Left kidney (tissue), 2 donors: ENCODE results near the gene PROSER2. TPM values are rescaled to one million over a fixed set of nuclear protein-coding genes. Genes with fewer than 3 reads are reported as not detected.

Experiments used
- DNase-seq: peaks from one replicate; pipeline ENCODE4 v3.0.0-alpha.2; 2013
- polyA plus RNA-seq: library from polyadenylated mRNA; unstranded; fragments of 120-200 nt; gene quantifications from one replicate; pipeline ENCODE4 v1.2.1, GENCODE V29; 2013; ENCODE audit not compliant: insufficient read length

Gene PROSER2
- polyA plus RNA-seq, 1 donor = 4.0 TPM

- DNase-seq = no peak
Observed at GRCh38 chr10:11908536-11908935, 85.4 kb downstream of the PROSER2 start.

DNA sequence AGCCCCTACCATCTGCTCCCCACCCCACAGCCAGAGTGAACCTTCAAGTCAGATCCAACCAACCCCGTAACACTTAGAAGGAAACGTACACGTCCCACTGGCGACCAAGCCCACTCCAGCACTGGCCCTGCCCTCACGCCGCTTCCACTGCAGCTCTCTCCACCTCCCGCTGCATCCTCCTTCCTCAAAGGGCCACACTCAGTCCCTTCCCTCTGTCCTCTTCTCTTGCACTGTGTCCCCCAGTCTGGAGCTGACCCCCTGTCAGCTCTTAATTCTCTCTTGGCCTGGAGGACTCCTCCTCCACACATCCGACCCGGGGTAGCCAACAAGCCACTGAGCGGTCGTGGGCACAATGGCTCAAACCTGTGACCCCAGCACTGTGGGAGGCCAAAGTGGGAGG is 85.8 kb downstream of the PROSER2 start:
- DNase-seq = no peak

- no peak for DNase-seq
Observed at GRCh38 chr10:11909618-11910017, 86.5 kb downstream of the PROSER2 start.

DNA sequence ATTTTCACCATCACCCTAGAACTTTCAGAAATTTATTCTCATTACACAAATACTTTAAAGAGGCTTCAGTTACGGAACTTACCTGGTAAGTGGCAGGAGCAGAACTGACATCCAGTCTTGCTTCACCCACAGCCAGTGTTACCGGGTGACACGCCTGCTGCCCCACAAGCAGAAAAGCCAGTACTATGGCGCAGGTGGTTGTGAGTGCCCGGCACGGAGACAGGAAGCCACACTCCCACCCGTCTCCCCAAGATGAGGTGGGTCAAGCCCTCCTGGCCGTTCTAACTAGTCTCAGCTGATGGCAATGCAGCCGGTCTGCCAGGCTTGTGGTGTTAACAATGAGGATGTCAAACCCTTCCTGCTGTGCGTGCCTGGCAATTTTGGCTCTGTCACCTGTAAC is 86.9 kb downstream of the PROSER2 start:
- DNase-seq = no peak

- DNase-seq = no peak
Observed at GRCh38 chr10:11913079-11913641, 90.0 kb downstream of the PROSER2 start.

DNA sequence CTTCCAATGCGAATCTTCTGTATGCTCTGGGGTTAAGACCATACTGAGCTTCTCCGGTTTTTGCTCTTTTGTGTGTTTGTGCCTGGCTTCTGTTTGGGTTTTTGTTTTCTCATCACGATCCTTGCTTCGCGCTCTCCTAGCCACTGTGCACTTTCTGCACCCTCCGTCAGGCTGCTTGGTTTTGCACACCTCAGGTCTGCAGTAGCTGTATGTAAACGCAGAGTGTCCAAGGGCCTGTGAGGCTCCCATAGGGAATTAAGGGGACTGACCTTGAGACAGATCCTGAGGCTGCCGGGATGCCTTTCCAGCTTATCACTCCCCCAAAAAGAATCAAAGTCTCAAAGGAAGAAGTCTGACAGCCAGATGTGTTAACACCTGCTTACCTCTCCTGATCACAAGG is 95.2 kb downstream of the PROSER2 start:
- DNase-seq = no peak

DNA sequence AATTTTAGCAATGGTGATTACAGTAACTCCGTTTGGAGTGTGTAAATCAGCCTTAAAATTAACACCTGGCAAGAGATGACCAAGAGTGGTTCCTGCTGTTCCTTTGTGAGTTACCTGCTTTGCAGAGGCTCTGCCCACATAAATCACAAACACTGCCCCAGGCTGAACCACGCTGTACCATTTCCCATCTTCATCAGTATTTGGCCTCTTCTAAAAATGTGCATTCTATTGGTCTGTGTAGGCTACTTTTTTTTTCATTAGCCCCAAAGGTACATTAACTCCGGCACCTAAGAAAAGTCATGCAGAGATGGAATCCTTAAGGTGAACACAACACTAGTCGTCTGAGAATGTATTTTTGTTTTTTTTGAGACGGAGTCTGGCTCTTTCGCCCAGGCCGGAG is 96.1 kb downstream of the PROSER2 start:
- no peak for DNase-seq

Other genes starting within 250 kb of the PROSER2 start
- 30.0 TPM for gene USP6NL, start 211.7 kb upstream of the PROSER2 start, polyA plus RNA-seq
- gene ECHDC3, start 81.0 kb upstream of the PROSER2 start, polyA plus RNA-seq = 11.0 TPM
- 42.8 TPM for gene UPF2, start 219.5 kb downstream of the PROSER2 start, polyA plus RNA-seq
- gene DHTKD1, start 245.6 kb downstream of the PROSER2 start, polyA plus RNA-seq = 36.7 TPM